ENCODE results near the gene GPR32.

DNA sequence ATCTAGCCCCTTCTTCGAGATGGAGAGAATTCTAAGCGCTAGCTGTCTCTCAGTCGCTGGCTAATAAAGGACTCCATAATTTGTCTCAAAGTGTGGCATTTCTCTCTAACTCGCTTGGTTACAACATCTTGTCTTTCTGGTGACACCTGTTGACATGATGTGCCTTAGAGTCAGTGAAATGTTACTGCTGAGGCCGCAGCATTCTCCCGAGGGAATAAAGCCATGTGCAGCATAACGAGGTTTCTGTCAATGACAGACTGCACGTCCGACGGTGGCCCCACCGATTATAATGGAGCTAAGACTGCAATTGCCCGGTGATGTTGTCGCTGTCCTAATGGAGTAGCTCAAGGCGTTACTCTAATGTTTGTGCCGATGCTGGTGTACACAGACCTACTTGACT is 20.3 kb upstream of the GPR32 start:
- TF ChIP-seq, protein P1, sequence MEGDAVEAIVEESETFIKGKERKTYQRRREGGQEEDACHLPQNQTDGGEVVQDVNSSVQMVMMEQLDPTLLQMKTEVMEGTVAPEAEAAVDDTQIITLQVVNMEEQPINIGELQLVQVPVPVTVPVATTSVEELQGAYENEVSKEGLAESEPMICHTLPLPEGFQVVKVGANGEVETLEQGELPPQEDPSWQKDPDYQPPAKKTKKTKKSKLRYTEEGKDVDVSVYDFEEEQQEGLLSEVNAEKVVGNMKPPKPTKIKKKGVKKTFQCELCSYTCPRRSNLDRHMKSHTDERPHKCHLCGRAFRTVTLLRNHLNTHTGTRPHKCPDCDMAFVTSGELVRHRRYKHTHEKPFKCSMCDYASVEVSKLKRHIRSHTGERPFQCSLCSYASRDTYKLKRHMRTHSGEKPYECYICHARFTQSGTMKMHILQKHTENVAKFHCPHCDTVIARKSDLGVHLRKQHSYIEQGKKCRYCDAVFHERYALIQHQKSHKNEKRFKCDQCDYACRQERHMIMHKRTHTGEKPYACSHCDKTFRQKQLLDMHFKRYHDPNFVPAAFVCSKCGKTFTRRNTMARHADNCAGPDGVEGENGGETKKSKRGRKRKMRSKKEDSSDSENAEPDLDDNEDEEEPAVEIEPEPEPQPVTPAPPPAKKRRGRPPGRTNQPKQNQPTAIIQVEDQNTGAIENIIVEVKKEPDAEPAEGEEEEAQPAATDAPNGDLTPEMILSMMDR (IDR thresholded peaks at IDR 0.05), result no peak
- TF ChIP-seq POLR2A (IDR thresholded peaks at IDR 0.05) (no peak), POLR2AphosphoS5 (IDR thresholded peaks at IDR 0.05) (no peak), EP300 (IDR thresholded peaks at IDR 0.05) (no peak)
